Heart left ventricle (tissue), 16 donors: ENCODE data around the gene WDR76. TPM values are rescaled to one million over a fixed set of nuclear protein-coding genes. Genes with fewer than 3 reads are reported as not detected.

Source experiments
- ATAC-seq, 4 donors: fragments of 200-7000 bp; cut with Tn5 transposase; one replicate each; pipeline ENCODE4 v1.9.1; 2020 to 2022; ENCODE audit warnings: moderate library complexity in 4 of 4, mild to moderate bottlenecking in 3 of 4, moderate number of reproducible peaks in 1 of 4
- DNase-seq, 5 donors: peaks; one replicate each; pipeline ENCODE4 v3.0.0-alpha.2; 2020
- H3K27ac ChIP-seq, 12 donors: fragments of 200-600 bp; sonication (generic) in 4 of 12; one replicate each; pipeline versions ENCODE4 v1.5.0 to v1.8.0; 2016 to 2022; ENCODE audit warnings: mild to moderate bottlenecking in 2 of 12
- H3K27me3 ChIP-seq, 9 donors: fragments of 200-600 bp; sonication (generic) in 2 of 9; one replicate each; pipeline versions ENCODE4 v1.5.1 to v1.8.0; 2016 to 2022; ENCODE audit warnings: mild to moderate bottlenecking in 3 of 9
- H3K36me3 ChIP-seq, 9 donors: fragments of 200-600 bp; sonication (generic) in 2 of 9; one replicate each; pipeline versions ENCODE4 v1.5.0 to v1.8.0; 2018 to 2022; ENCODE audit warnings: mild to moderate bottlenecking in 2 of 9
- H3K4me1 ChIP-seq, 12 donors: fragments of 200-600 bp; sonication (generic) in 4 of 12; one replicate each; pipeline versions ENCODE4 v1.5.0 to v1.8.0; 2016 to 2022; ENCODE audit warnings: mild to moderate bottlenecking in 3 of 12
- H3K4me3 ChIP-seq, 12 donors: fragments of 200-600 bp; sonication (generic) in 4 of 12; one replicate each; pipeline versions ENCODE4 v1.5.0 to v1.8.0; 2017 to 2022; ENCODE audit warnings: mild to moderate bottlenecking in 9 of 12, moderate library complexity in 4 of 12
- H3K9me3 ChIP-seq, 12 donors: fragments of 200-600 bp; sonication (generic) in 4 of 12; one replicate each; pipeline versions ENCODE4 v1.5.0 to v1.8.0; 2016 to 2022; ENCODE audit warnings: mild to moderate bottlenecking in 1 of 12
- CTCF ChIP-seq, 12 donors: fragments of 200-600 bp; sonication (generic) in 4 of 12; IDR thresholded peaks; one replicate each; pipeline versions ENCODE4 v1.5.0 to v1.8.0; 2018 to 2022; ENCODE audit warnings: antibody characterized with exemption in 12 of 12, mild to moderate bottlenecking in 5 of 12
- POLR2A ChIP-seq, 2 donors: fragments of 450-650 bp; IDR thresholded peaks; one replicate each; pipeline ENCODE4 v1.6.1; 2017; ENCODE audit warnings: antibody characterized with exemption in 2 of 2, mild to moderate bottlenecking in 2 of 2, moderate library complexity in 2 of 2
- WGBS, 4 donors: extraction: QIAGEN DNeasy Blood & Tissue Kit in 2 of 4; methylation state at CpG; one replicate each; pipeline versions ENCODE4 v1.1.5 to v1.1.7; 2013 to 2018; 5-methylcytosine and 5-hydroxymethylcytosine counted together
- intact Hi-C, 10 donors: fragments of 100-400 bp; cut with DNase I; formaldehyde crosslinking; loops; one replicate each; pipeline versions ENCODE4 v1.11.1 to v1.14.2; 2022
- polyA plus RNA-seq, 2 donors: library from polyadenylated mRNA; stranded (reverse); fragments of 200-250 nt; gene quantifications; one replicate each; pipeline ENCODE4 v1.2.3, GENCODE V29; 2013
- total RNA-seq, 9 donors: library from RNA; depleted of rRNA in 2 of 9; stranded (reverse); fragments of >200 nt in 2 of 9; fragmentation: NEBNext Ultra II Directional in 3 of 9; extraction: Animal tissue kit (Norgen Biotek cat#: 25700) in 3 of 9; gene quantifications; one replicate each; pipeline versions ENCODE4 v1.1.0 to v1.2.4, GENCODE V29; 2016 to 2023
- donor health status: ischemic (EF 13 %, LVEDD 7.1; RV severe dilation, severe dysfunction).
- donor health status: healthy with polysubstance abuse.
- donor health status: DM: no; HTN: yes; CAD: no.
- donor health status: DM: no; HTN: no; CAD: no.
- donor health status: ischemic (EF 25% LVEDD 6.9; RV normal size, moderate dysfunction).
- donor health status: ischemic (EF 25% LVEDD 5.7; RV mildly dilated, moderate dysfunction).
- donor health status: healthy.
- donor health status: DM: yes; HTN: yes; CAD: no.
- donor health status: ischemic (EF 35%, LVEDD 5.7; RV mildly dilated, moderate dysfunction).
- donor health status: nonischemic (EF 11% LVEDD 7.7; RV severe dilation, severe dysfunction).
- donor health status: DM: yes; HTN: yes; CAD: no.
- donor health status: PGD.
- donor health status: ischemic (EF 29% LVEDD 5.4; RV normal size, mild dysfunction).
- donor health status: nonischemic (EF 23%, LVEDD 6.1; RV moderate dilation, normal function).

The WDR76 gene
- total and polyA plus RNA-seq, 11 donors, result 0.52 to 7.4 (median 1.3) TPM

GRCh38 chr15:43886558-43886957 lies 59.8 kb downstream of the WDR76 start:
- 42 to 60% (median 51%) methylated on average over 3 to 4 of the region's 4 CpGs for WGBS, 4 donors
- Histone ChIP-seq H3K27ac (no peak overlapping the region), H3K4me3 (no peak overlapping the region), H3K9me3 (no peaks in the 10 kb centered on the region), H3K4me1 (peaks cover 0 to 28% (median 1%) of the 10 kb centered on the region in 12 donors), H3K36me3 (peaks cover 0 to 6% (median 0%) of the 10 kb centered on the region in 9 donors), H3K27me3 (no peaks in the 10 kb centered on the region)
- ATAC-seq (peak in 2 of 4 donors; percentile 28 to 56), DNase-seq (peak in 2 of 5 donors; percentile 50 to 62)
- no peak for TF ChIP-seq CTCF (IDR thresholded peaks at IDR 0.05)
- TF ChIP-seq POLR2A (IDR thresholded peaks at IDR 0.05), result no peak
- intact Hi-C loops, result no loop called here

- no peak for ATAC-seq
Observed at GRCh38 chr15:43887901-43888300, 61.1 kb downstream of the WDR76 start.

GRCh38 chr15:43889042-43889441 lies 62.2 kb downstream of the WDR76 start:
- Histone ChIP-seq H3K27me3 (no peaks in the 10 kb centered on the region), H3K4me1 (peaks cover 0 to 43% (median 8%) of the 10 kb centered on the region in 12 donors), H3K27ac (no peak overlapping the region), H3K4me3 (no peak overlapping the region), H3K36me3 (no peaks in the 10 kb centered on the region), H3K9me3 (no peaks in the 10 kb centered on the region)
- intact Hi-C loops, result no loop called here
- TF ChIP-seq POLR2A (IDR thresholded peaks at IDR 0.05), result no peak
- no peak for TF ChIP-seq CTCF (IDR thresholded peaks at IDR 0.05)
- no peak for ATAC-seq
- DNase-seq, result no peak
- 87 to 96% (median 91%) methylated on average over 3 of the region's 3 CpGs for WGBS, 4 donors

More at GRCh38 chr15:43887901-43888300, 61.1 kb downstream of the WDR76 start:
- Histone ChIP-seq H3K4me1 (peaks cover 0 to 33% (median 4%) of the 10 kb centered on the region in 12 donors), H3K4me3 (no peak overlapping the region), H3K36me3 (peaks cover 0 to 6% (median 0%) of the 10 kb centered on the region in 9 donors), H3K27ac (no peak overlapping the region), H3K27me3 (no peaks in the 10 kb centered on the region), H3K9me3 (no peaks in the 10 kb centered on the region)
- no peak for TF ChIP-seq POLR2A (IDR thresholded peaks at IDR 0.05)
- TF ChIP-seq CTCF (IDR thresholded peaks at IDR 0.05), result no peak
- WGBS, 4 donors, result 77 to 91% (median 84%) methylated on average over 5 of the region's 5 CpGs
- intact Hi-C loops, result no loop called here
- no peak for DNase-seq

GRCh38 chr15:43893956-43894355 lies 67.2 kb downstream of the WDR76 start:
- DNase-seq (peak in 4 of 5 donors; percentile 75 to 87 (median 83)), ATAC-seq (peak; percentile 96 to 98 (median 96))
- H3K27ac ChIP-seq, result peak overlapping the region; percentile 66 to 96 (median 88)
- peak overlapping the region in 4 of 12 donors; percentile 3 to 27 (median 14) for H3K4me3 ChIP-seq
- no peaks in the 10 kb centered on the region for H3K36me3 ChIP-seq
- no peaks in the 10 kb centered on the region for H3K27me3 ChIP-seq
- WGBS, 4 donors, result 23 to 52% (median 41%) methylated on average over 1 of the region's 1 CpG
- peaks cover 0 to 60% (median 20%) of the 10 kb centered on the region in 12 donors for H3K4me1 ChIP-seq
- TF ChIP-seq POLR2A (IDR thresholded peaks at IDR 0.05) (peak in 1 of 2 donors; percentile 31), CTCF (IDR thresholded peaks at IDR 0.05) (no peak)
- H3K9me3 ChIP-seq, result no peaks in the 10 kb centered on the region
- intact Hi-C loops, result loop anchor here in 3 of 10 donors (1.0 to 2.0 kb wide), 2 partner anchors 15 kb away; no protein-coding TSS in a partner anchor
